GM23338 (cell line): ENCODE results near the gene MAGI1. TPM values are rescaled to one million over a fixed set of nuclear protein-coding genes. Genes with fewer than 3 reads are reported as not detected.

ENCODE experiments used
- ATAC-seq: fragments of 200-7000 bp; cut with Tn5 transposase; 3 replicates; pipeline ENCODE4 v1.9.1; 2020
- DNase-seq: peaks from one replicate; pipeline ENCODE4 v3.0.0-alpha.2; 2015; ENCODE audit warnings: low spot score
- H2AFZ ChIP-seq: fragments of 200-600 bp; sonication (generic); 2 replicates; pipeline ENCODE4 v1.8.0; 2016; ENCODE audit warnings: antibody characterized with exemption, mild to moderate bottlenecking, moderate library complexity
- H3F3A ChIP-seq: fragments of 200-600 bp; sonication (generic); replicated peaks from 2 replicates; pipeline ENCODE4 v1.8.0; 2017; ENCODE audit warnings: antibody characterized with exemption, mixed run types, low read depth
- H3K27ac ChIP-seq: fragments of 200-600 bp; sonication (generic); 2 replicates; pipeline ENCODE4 v1.6.1; 2016; ENCODE audit warnings: low read depth
- H3K27me3 ChIP-seq: fragments of 200-600 bp; sonication (generic); 2 replicates; pipeline ENCODE4 v1.8.0; 2016; ENCODE audit warnings: mild to moderate bottlenecking, mixed run types, moderate library complexity; ENCODE audit not compliant: insufficient read depth
- H3K36me3 ChIP-seq: fragments of 200-600 bp; sonication (generic); 2 replicates; pipeline ENCODE4 v1.8.0; 2016; ENCODE audit warnings: mild to moderate bottlenecking; ENCODE audit not compliant: insufficient read depth
- H3K4me1 ChIP-seq: fragments of 200-600 bp; sonication (generic); 2 replicates; pipeline ENCODE4 v1.8.0; 2016; ENCODE audit warnings: mild to moderate bottlenecking, moderate library complexity; ENCODE audit not compliant: insufficient read depth
- H3K4me2 ChIP-seq: fragments of 200-600 bp; sonication (generic); 2 replicates; pipeline ENCODE4 v1.7.1; 2017; ENCODE audit warnings: mixed run types
- H3K4me3 ChIP-seq: fragments of 200-600 bp; sonication (generic); 2 replicates; pipeline ENCODE4 v1.6.1; 2016; ENCODE audit warnings: mixed run types
- H3K79me2 ChIP-seq: fragments of 200-600 bp; sonication (generic); replicated peaks from 2 replicates; pipeline ENCODE4 v1.8.0; 2017; ENCODE audit warnings: mild to moderate bottlenecking; ENCODE audit not compliant: insufficient read depth
- H3K9me2 ChIP-seq: fragments of 200-600 bp; sonication (generic); 2 replicates; pipeline ENCODE4 v1.8.0; 2017; ENCODE audit not compliant: insufficient read depth
- H4K20me1 ChIP-seq: fragments of 200-600 bp; sonication (generic); replicated peaks from 2 replicates; pipeline ENCODE4 v1.8.0; 2017; ENCODE audit warnings: mild to moderate bottlenecking; ENCODE audit not compliant: insufficient read depth
- H3K27ac Mint-ChIP-seq: 2 replicates; pipeline ENCODE4 v1.8.0; 2020; ENCODE audit warnings: inconsistent platforms, mild to moderate bottlenecking, moderate library complexity, mixed read lengths
- H3K27me3 Mint-ChIP-seq: 3 replicates; pipeline ENCODE4 v1.8.0; 2022; ENCODE audit warnings: low read depth, mild to moderate bottlenecking, moderate library complexity, mixed read lengths, inconsistent platforms; ENCODE audit not compliant: insufficient read depth, poor library complexity
- H3K36me3 Mint-ChIP-seq: 3 replicates; pipeline ENCODE4 v1.8.0; 2021; ENCODE audit warnings: low read depth, mild to moderate bottlenecking, inconsistent platforms, moderate library complexity, mixed read lengths
- H3K4me1 Mint-ChIP-seq: 3 replicates; pipeline ENCODE4 v1.8.0; 2020; ENCODE audit warnings: mild to moderate bottlenecking, inconsistent platforms, mixed read lengths
- H3K4me3 Mint-ChIP-seq: 3 replicates; pipeline ENCODE4 v1.8.0; 2021; ENCODE audit warnings: moderate library complexity, mild to moderate bottlenecking, inconsistent platforms, mixed read lengths
- H3K9me3 Mint-ChIP-seq: 3 replicates; pipeline ENCODE4 v1.8.0; 2020; ENCODE audit warnings: moderate library complexity, mild to moderate bottlenecking, inconsistent platforms, mixed read lengths
- CREB1 ChIP-seq: fragments of 250-450 bp; sonication (Bioruptor Pico); IDR thresholded peaks from 2 replicates; pipeline ENCODE4 v1.5.0; 2020; ENCODE audit warnings: low read depth, mild to moderate bottlenecking, moderate library complexity
- CTCF ChIP-seq, 2 experiments: fragments of 200-600 bp in 1 of 2; sonication (generic) in 1 of 2; conservative IDR thresholded peaks; 2 replicates each; pipeline versions ENCODE4 v1.5.1 to v1.6.1; 2016 to 2017; ENCODE audit warnings: antibody characterized with exemption in 2 of 2, low read depth in 2 of 2, mild to moderate bottlenecking in 2 of 2, moderate library complexity in 1 of 2
- POLR2AphosphoS5 ChIP-seq: IDR thresholded peaks from 2 replicates; pipeline ENCODE4 v1.6.1; 2016; ENCODE audit warnings: antibody characterized with exemption, low read depth
- REST ChIP-seq: IDR thresholded peaks from one replicate; pipeline ENCODE4 v1.6.1; 2018; ENCODE audit warnings: antibody characterized with exemption; ENCODE audit not compliant: unreplicated experiment
- STAT1 ChIP-seq: IDR thresholded peaks from one replicate; pipeline ENCODE4 v1.6.1; 2016; ENCODE audit warnings: antibody characterized with exemption; ENCODE audit not compliant: unreplicated experiment
- ZNF114 ChIP-seq: fragments of 250-450 bp; sonication (Bioruptor Pico); IDR thresholded peaks from 2 replicates; pipeline ENCODE4 v1.5.0; 2020; ENCODE audit warnings: mild to moderate bottlenecking, moderate library complexity
- ZNF331 ChIP-seq: fragments of 250-450 bp; sonication (Bioruptor Pico); IDR thresholded peaks from 2 replicates; pipeline ENCODE4 v1.5.0; 2020; ENCODE audit warnings: low read depth, mild to moderate bottlenecking, moderate library complexity
- polyA plus RNA-seq: library from polyadenylated mRNA; unstranded; fragments of >200 nt; fragmentation: Nextera tagmentation; extraction: Ambion mirVana; gene quantifications from 2 replicates; pipeline ENCODE4 v1.2.1, GENCODE V29; 2016
- total RNA-seq: library from RNA; depleted of rRNA; stranded (reverse); fragments of >200 nt; shearing (Covaris generic); gene quantifications from 2 replicates; pipeline ENCODE4 v1.2.3, GENCODE V29; 2014
- TF ChIP-seq, protein P1 (sequence below): fragments of 250-450 bp; sonication (Bioruptor Pico); IDR thresholded peaks from 2 replicates; pipeline ENCODE4 v1.5.0; 2020; ENCODE audit warnings: mild to moderate bottlenecking, moderate library complexity

The MAGI1 gene
- total and polyA plus RNA-seq, 2 experiments from 2014 or later, result 27.4 to 71.2 TPM

DNA sequence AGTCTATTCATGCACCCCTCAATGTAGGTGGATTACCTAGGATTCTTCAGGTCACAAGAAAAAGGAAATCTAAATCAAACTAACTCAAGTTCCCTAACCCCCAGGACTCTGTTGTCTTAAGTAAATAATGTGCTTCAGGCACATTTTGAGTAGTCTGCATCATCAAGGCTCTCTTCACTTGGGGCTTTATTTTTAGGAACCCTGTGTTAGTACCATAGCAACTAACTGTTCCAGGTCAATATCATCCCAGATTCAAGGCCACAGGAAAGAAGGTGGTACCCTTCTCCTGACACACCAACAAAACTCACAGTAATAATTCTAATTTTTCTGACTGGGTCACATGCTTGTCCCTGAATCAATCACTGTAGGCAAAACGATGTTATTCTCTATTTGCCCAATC, 218.1 kb downstream of the MAGI1 start:
- Mint-ChIP-seq H3K9me3 (peaks cover 3% of the 10 kb centered on the region; the same call in 1 of the 3 replicates), H3K4me3 (no peak overlapping the region), H3K27ac (no peak overlapping the region), H3K36me3 (no peaks in the 10 kb centered on the region; the same call in 1 of the 3 replicates), H3K27me3 (peaks cover 11% of the 10 kb centered on the region), H3K4me1 (peaks cover 32% of the 10 kb centered on the region)
- Histone ChIP-seq H3K79me2 (peaks cover 11% of the 10 kb centered on the region), H3K27me3 (peaks cover 18% of the 10 kb centered on the region), H3K4me1 (peaks cover 17% of the 10 kb centered on the region), H4K20me1 (peaks cover 33% of the 10 kb centered on the region; the same call in 1 of the 2 replicates), H3F3A (no peaks in the 10 kb centered on the region), H3K4me3 (no peak overlapping the region), H2AFZ (no peak overlapping the region), H3K4me2 (no peak overlapping the region), H3K27ac (no peak overlapping the region), H3K9me2 (no peaks in the 10 kb centered on the region), H3K36me3 (no peaks in the 10 kb centered on the region)
- TF ChIP-seq POLR2AphosphoS5 (no peak), STAT1 (no peak), ZNF331 (CRISPR knock-in tag) (no peak), REST (no peak), ZNF114 (CRISPR knock-in tag) (no peak)
- peak; percentile 15 for DNase-seq
- ATAC-seq, result no peak

- no peak for ATAC-seq
- H3K36me3 Mint-ChIP-seq, result no peaks in the 10 kb centered on the region; the same call in 1 of the 3 replicates
- TF ChIP-seq, protein P1, sequence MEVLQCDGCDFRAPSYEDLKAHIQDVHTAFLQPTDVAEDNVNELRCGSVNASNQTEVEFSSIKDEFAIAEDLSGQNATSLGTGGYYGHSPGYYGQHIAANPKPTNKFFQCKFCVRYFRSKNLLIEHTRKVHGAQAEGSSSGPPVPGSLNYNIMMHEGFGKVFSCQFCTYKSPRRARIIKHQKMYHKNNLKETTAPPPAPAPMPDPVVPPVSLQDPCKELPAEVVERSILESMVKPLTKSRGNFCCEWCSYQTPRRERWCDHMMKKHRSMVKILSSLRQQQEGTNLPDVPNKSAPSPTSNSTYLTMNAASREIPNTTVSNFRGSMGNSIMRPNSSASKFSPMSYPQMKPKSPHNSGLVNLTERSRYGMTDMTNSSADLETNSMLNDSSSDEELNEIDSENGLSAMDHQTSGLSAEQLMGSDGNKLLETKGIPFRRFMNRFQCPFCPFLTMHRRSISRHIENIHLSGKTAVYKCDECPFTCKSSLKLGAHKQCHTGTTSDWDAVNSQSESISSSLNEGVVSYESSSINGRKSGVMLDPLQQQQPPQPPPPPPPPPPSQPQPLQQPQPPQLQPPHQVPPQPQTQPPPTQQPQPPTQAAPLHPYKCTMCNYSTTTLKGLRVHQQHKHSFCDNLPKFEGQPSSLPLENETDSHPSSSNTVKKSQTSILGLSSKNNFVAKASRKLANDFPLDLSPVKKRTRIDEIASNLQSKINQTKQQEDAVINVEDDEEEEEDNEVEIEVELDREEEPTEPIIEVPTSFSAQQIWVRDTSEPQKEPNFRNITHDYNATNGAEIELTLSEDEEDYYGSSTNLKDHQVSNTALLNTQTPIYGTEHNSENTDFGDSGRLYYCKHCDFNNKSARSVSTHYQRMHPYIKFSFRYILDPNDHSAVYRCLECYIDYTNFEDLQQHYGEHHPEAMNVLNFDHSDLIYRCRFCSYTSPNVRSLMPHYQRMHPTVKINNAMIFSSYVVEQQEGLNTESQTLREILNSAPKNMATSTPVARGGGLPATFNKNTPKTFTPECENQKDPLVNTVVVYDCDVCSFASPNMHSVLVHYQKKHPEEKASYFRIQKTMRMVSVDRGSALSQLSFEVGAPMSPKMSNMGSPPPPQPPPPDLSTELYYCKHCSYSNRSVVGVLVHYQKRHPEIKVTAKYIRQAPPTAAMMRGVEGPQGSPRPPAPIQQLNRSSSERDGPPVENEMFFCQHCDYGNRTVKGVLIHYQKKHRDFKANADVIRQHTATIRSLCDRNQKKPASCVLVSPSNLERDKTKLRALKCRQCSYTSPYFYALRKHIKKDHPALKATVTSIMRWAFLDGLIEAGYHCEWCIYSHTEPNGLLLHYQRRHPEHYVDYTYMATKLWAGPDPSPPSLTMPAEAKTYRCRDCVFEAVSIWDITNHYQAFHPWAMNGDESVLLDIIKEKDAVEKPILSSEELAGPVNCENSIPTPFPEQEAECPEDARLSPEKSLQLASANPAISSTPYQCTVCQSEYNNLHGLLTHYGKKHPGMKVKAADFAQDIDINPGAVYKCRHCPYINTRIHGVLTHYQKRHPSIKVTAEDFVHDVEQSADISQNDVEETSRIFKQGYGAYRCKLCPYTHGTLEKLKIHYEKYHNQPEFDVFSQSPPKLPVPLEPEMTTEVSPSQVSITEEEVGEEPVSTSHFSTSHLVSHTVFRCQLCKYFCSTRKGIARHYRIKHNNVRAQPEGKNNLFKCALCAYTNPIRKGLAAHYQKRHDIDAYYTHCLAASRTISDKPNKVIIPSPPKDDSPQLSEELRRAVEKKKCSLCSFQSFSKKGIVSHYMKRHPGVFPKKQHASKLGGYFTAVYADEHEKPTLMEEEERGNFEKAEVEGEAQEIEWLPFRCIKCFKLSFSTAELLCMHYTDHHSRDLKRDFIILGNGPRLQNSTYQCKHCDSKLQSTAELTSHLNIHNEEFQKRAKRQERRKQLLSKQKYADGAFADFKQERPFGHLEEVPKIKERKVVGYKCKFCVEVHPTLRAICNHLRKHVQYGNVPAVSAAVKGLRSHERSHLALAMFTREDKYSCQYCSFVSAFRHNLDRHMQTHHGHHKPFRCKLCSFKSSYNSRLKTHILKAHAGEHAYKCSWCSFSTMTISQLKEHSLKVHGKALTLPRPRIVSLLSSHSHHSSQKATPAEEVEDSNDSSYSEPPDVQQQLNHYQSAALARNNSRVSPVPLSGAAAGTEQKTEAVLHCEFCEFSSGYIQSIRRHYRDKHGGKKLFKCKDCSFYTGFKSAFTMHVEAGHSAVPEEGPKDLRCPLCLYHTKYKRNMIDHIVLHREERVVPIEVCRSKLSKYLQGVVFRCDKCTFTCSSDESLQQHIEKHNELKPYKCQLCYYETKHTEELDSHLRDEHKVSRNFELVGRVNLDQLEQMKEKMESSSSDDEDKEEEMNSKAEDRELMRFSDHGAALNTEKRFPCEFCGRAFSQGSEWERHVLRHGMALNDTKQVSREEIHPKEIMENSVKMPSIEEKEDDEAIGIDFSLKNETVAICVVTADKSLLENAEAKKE (CRISPR knock-in tag), result no peak
- TF ChIP-seq CREB1 (no peak), CTCF (conservative IDR thresholded peaks at IDR 0.05; ENCODE audit: low read depth in 2 of 2) (no peak), ZNF331 (CRISPR knock-in tag) (no peak)
Measured at GRCh38 chr3:65819896-65820295, 218.8 kb downstream of the MAGI1 start.

More at GRCh38 chr3:65819896-65820295, 218.8 kb downstream of the MAGI1 start:
- Histone ChIP-seq H3K36me3 (no peaks in the 10 kb centered on the region), H3F3A (no peaks in the 10 kb centered on the region), H3K27ac (no peak overlapping the region), H3K27me3 (peaks cover 18% of the 10 kb centered on the region), H2AFZ (no peak overlapping the region), H3K9me2 (no peaks in the 10 kb centered on the region), H4K20me1 (peaks cover 34% of the 10 kb centered on the region; the same call in 1 of the 2 replicates), H3K4me3 (no peak overlapping the region), H3K4me1 (peaks cover 21% of the 10 kb centered on the region), H3K4me2 (no peak overlapping the region), H3K79me2 (peaks cover 11% of the 10 kb centered on the region)
- Mint-ChIP-seq H3K9me3 (peaks cover 3% of the 10 kb centered on the region; the same call in 1 of the 3 replicates), H3K27ac (no peak overlapping the region), H3K27me3 (peaks cover 13% of the 10 kb centered on the region), H3K4me1 (peaks cover 36% of the 10 kb centered on the region), H3K4me3 (no peak overlapping the region)
- DNase-seq, result no peak
